SK-N-SH (cell line): ENCODE data around the gene HTRA3. TPM values are rescaled to one million over a fixed set of nuclear protein-coding genes. Genes with fewer than 3 reads are reported as not detected.

Experiments used
- CTCF ChIA-PET: fragments of 300-600, 350-600 bp; formaldehyde crosslinking; extraction: SDS; loops from one replicate; lab custom pipeline; 2021; lab: Yijun Ruan, JAX
- POLR2A ChIA-PET: fragments of 350-600 bp; sonication (Branson Sonifier 250); formaldehyde crosslinking; extraction: SDS; loops from one replicate; lab custom pipeline; 2020; ENCODE audit warnings: antibody characterized with exemption, inconsistent platforms; lab: Yijun Ruan, JAX
- DNase-seq: peaks from one replicate; pipeline ENCODE4 v3.0.0; 2012
- H2AFZ ChIP-seq: fragments of 200-600 bp; sonication (generic); 2 replicates; pipeline ENCODE4 v1.8.1; 2016; ENCODE audit warnings: antibody characterized with exemption, mild to moderate bottlenecking, low read depth
- H3F3A ChIP-seq: fragments of 200-600 bp; sonication (generic); replicated peaks from 2 replicates; pipeline ENCODE3; 2016; ENCODE audit warnings: antibody characterized with exemption, mild to moderate bottlenecking; ENCODE audit not compliant: insufficient read depth
- H3K27ac ChIP-seq, 2 experiments: fragments of 200-500 bp in 1 of 2; fragments of 200-600 bp in 1 of 2; sonication (Bioruptor generic) in 1 of 2; sonication (generic), shearing (Covaris generic) in 1 of 2; 2 replicates each; pipeline versions ENCODE4 v1.5.1 to v1.6.1; 2014 to 2016; ENCODE audit warnings: low read depth in 2 of 2, inconsistent platforms in 1 of 2, low read length in 1 of 2, mild to moderate bottlenecking in 1 of 2, mixed read lengths in 1 of 2
- H3K27me3 ChIP-seq: fragments of 200-600 bp; sonication (generic), shearing (Covaris generic); 2 replicates; pipeline ENCODE4 v1.6.1; 2016; ENCODE audit warnings: mixed run types; ENCODE audit not compliant: insufficient read depth
- H3K36me3 ChIP-seq, 2 experiments: fragments of 200-500 bp in 1 of 2; fragments of 200-600 bp in 1 of 2; sonication (Bioruptor generic) in 1 of 2; sonication (generic) in 1 of 2; replicated peaks in 1 of 2; 2 replicates each; pipeline versions ENCODE3 to v1.5.1; 2014 to 2016; ENCODE audit warnings: low read length in 1 of 2, mild to moderate bottlenecking in 1 of 2; ENCODE audit not compliant: insufficient read depth in 2 of 2, control insufficient read depth in 1 of 2
- H3K4me1 ChIP-seq, 2 experiments: fragments of 200-500 bp in 1 of 2; fragments of 200-600 bp in 1 of 2; sonication (Bioruptor generic) in 1 of 2; sonication (generic), shearing (Covaris generic) in 1 of 2; 2 replicates each; pipeline versions ENCODE4 v1.5.1 to v1.6.1; 2014 to 2016; ENCODE audit warnings: low read depth in 1 of 2, low read length in 1 of 2, mixed run types in 1 of 2; ENCODE audit not compliant: insufficient read depth in 2 of 2, control insufficient read depth in 1 of 2
- H3K4me2 ChIP-seq: fragments of 200-600 bp; sonication (generic), shearing (Covaris generic); 2 replicates; pipeline ENCODE4 v1.6.1; 2017; ENCODE audit warnings: mixed run types
- H3K4me3 ChIP-seq, 2 experiments: fragments of 200-500 bp in 1 of 2; fragments of 200-600 bp in 1 of 2; sonication (Bioruptor generic) in 1 of 2; sonication (generic), shearing (Covaris generic) in 1 of 2; 2 replicates each; pipeline versions ENCODE4 v1.5.1 to v1.8.1; 2014 to 2016; ENCODE audit warnings: low read depth in 2 of 2, inconsistent platforms in 1 of 2, low read length in 1 of 2, mild to moderate bottlenecking in 1 of 2, mixed read lengths in 1 of 2, moderate library complexity in 1 of 2
- H3K79me2 ChIP-seq: fragments of 200-600 bp; sonication (generic); 2 replicates; pipeline ENCODE4 v1.8.1; 2017; ENCODE audit warnings: mild to moderate bottlenecking; ENCODE audit not compliant: insufficient read depth
- H3K9ac ChIP-seq: fragments of 200-600 bp; sonication (generic); 2 replicates; pipeline ENCODE4 v1.6.1; 2017; ENCODE audit warnings: mixed run types
- H3K9me2 ChIP-seq: fragments of 200-600 bp; sonication (generic); 2 replicates; pipeline ENCODE4 v1.6.1; 2017; ENCODE audit warnings: mixed run types
- H3K9me3 ChIP-seq: fragments of 200-600 bp; sonication (generic); 2 replicates; pipeline ENCODE4 v1.6.1; 2017; ENCODE audit warnings: mixed run types, mild to moderate bottlenecking, moderate library complexity
- H4K20me1 ChIP-seq: fragments of 200-600 bp; sonication (generic); 2 replicates; pipeline ENCODE4 v1.6.1; 2017; ENCODE audit warnings: mild to moderate bottlenecking, mixed run types; ENCODE audit not compliant: insufficient read depth
- CHD2 ChIP-seq: fragments of 150-350 bp; IDR thresholded peaks from 2 replicates; pipeline ENCODE4 v1.6.1; 2018; ENCODE audit warnings: low read length; ENCODE audit not compliant: partially characterized antibody
- ELF1 ChIP-seq: IDR thresholded peaks from 2 replicates; pipeline ENCODE4 v1.4.0; 2012
- EP300 ChIP-seq, 2 experiments: IDR thresholded peaks; 2 replicates each; pipeline versions ENCODE4 v1.4.0 to v1.6.1; 2012; ENCODE audit warnings: borderline replicate concordance in 1 of 2, low read depth in 1 of 2, low read length in 1 of 2
- EZH2phosphoT487 ChIP-seq: fragments of 200-600 bp; sonication (generic); IDR thresholded peaks from 2 replicates; pipeline ENCODE4 v1.6.1; 2017; ENCODE audit warnings: low read depth, mixed run types, mild to moderate bottlenecking, antibody characterized with exemption, moderate library complexity, borderline replicate concordance
- FOXM1 ChIP-seq: IDR thresholded peaks from 2 replicates; pipeline ENCODE4 v1.4.0; 2012; ENCODE audit warnings: low read depth, mild to moderate bottlenecking
- GABPA ChIP-seq: IDR thresholded peaks from 2 replicates; pipeline ENCODE4 v1.4.0; 2012; ENCODE audit warnings: low read depth, mild to moderate bottlenecking
- GATA2 ChIP-seq: sonication (generic); formaldehyde crosslinking; IDR thresholded peaks from 2 replicates; pipeline ENCODE4 v1.5.0; 2020; ENCODE audit warnings: mild to moderate bottlenecking, missing genetic modification reagents
- JUND ChIP-seq: IDR thresholded peaks from 2 replicates; pipeline ENCODE4 v1.4.0; 2012
- MXI1 ChIP-seq: IDR thresholded peaks from 2 replicates; pipeline ENCODE4 v1.6.1; 2012; ENCODE audit warnings: mild to moderate bottlenecking, low read depth, low read length, improper control_type of control experiment
- NFIC ChIP-seq: IDR thresholded peaks from 2 replicates; pipeline ENCODE4 v1.4.0; 2012; ENCODE audit warnings: borderline replicate concordance
- NRF1 ChIP-seq: IDR thresholded peaks from 2 replicates; pipeline ENCODE4 v1.6.1; 2012; ENCODE audit warnings: low read depth, mild to moderate bottlenecking, low read length
- POLR2AphosphoS5 ChIP-seq: IDR thresholded peaks from 2 replicates; pipeline ENCODE4 v1.6.1; 2012; ENCODE audit warnings: low read depth, low read length
- RAD21 ChIP-seq: IDR thresholded peaks from 2 replicates; pipeline ENCODE4 v1.6.1; 2012; ENCODE audit warnings: mild to moderate bottlenecking, low read length
- RCOR1 ChIP-seq: fragments of 150-350 bp; IDR thresholded peaks from 2 replicates; pipeline ENCODE4 v1.6.1; 2017; ENCODE audit warnings: antibody characterized with exemption, low read length
- RXRA ChIP-seq: IDR thresholded peaks from 2 replicates; pipeline ENCODE4 v1.4.0; 2012; ENCODE audit warnings: low read depth, mild to moderate bottlenecking, borderline replicate concordance
- SIN3A ChIP-seq: IDR thresholded peaks from 2 replicates; pipeline ENCODE4 v1.6.1; 2012; ENCODE audit warnings: low read depth, mild to moderate bottlenecking, low read length, moderate library complexity, borderline replicate concordance
- SMC3 ChIP-seq: IDR thresholded peaks from 2 replicates; pipeline ENCODE4 v1.6.1; 2012; ENCODE audit warnings: low read depth, low read length, improper control_type of control experiment
- TCF12 ChIP-seq: IDR thresholded peaks from 2 replicates; pipeline ENCODE4 v1.4.0; 2012
- TEAD4 ChIP-seq: IDR thresholded peaks from 2 replicates; pipeline ENCODE4 v1.4.0; 2012; ENCODE audit warnings: mild to moderate bottlenecking, borderline replicate concordance; ENCODE audit not compliant: insufficient read depth
- YY1 ChIP-seq: IDR thresholded peaks from 2 replicates; pipeline ENCODE4 v1.4.0; 2012; ENCODE audit warnings: low read depth, mild to moderate bottlenecking
- WGBS: methylation state at CpG from one replicate; pipeline ENCODE4 v1.1.6; 2017; ENCODE audit warnings: low lambda C conversion rate; 5-methylcytosine and 5-hydroxymethylcytosine counted together
- polyA plus RNA-seq, 3 experiments: library from polyadenylated mRNA; depleted of rRNA; stranded (reverse); fragments of >200 nt; gene quantifications; 2 replicates each; pipeline ENCODE4 v1.2.3, GENCODE V29; 2012
- TF ChIP-seq, protein P1 (sequence below): IDR thresholded peaks from 2 replicates; pipeline ENCODE4; 2012
- TF ChIP-seq, protein P2 (sequence below): fragments of 200-600 bp; sonication (generic); IDR thresholded peaks from 2 replicates; pipeline ENCODE4 v1.6.1; 2017; ENCODE audit warnings: antibody characterized with exemption, mild to moderate bottlenecking, moderate library complexity

Gene HTRA3
- polyA plus RNA-seq, 1 of the 3 experiments (the other 2 are of a cell fraction): 0.05 TPM

DNA sequence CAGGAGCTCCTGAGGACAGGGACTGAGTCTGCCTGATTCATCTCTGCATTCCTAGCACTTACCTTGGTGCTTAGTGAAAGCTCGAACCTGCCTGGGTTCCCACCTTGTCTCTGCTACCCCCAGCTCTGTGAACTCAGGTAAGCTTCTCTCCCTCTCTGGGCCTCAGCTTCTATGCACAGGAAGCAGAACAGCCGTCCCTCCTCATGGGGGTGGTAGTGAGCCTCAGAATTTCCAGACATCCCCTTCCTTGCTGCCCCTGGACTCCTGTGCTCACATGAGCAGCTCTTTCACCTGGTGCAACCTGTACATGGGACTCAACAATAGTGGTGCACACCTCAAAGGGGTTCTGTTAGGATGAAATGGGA lies 50.8 kb downstream of the HTRA3 start:
- Histone ChIP-seq H3K36me3 (no peaks in the 10 kb centered on the region), H3K9ac (no peak overlapping the region), H3K4me1 (peaks cover 5 to 18% of the 10 kb centered on the region in 2 experiments; a peak in 2 of 4 replicates), H3F3A (no peaks in the 10 kb centered on the region), H3K27ac (no peak overlapping the region), H3K79me2 (no peaks in the 10 kb centered on the region), H3K27me3 (no peaks in the 10 kb centered on the region), H3K9me2 (no peaks in the 10 kb centered on the region), H3K4me3 (no peak overlapping the region), H3K4me2 (no peak overlapping the region), H2AFZ (no peak overlapping the region), H4K20me1 (no peaks in the 10 kb centered on the region), H3K9me3 (no peaks in the 10 kb centered on the region)
- CTCF ChIA-PET: interaction anchor here (0.6 to 1.3 kb wide), 3 partner anchors 11 to 79 kb away, joined by 3 to 5 read pairs (median 3); no protein-coding TSS in a partner anchor
- POLR2A ChIA-PET: no interaction called here
- 50% methylated on average over 2 of the region's 2 CpGs for WGBS
- no peak for DNase-seq
- TF ChIP-seq NRF1 (no peak), GABPA (no peak), GATA2 (CRISPR knock-in tag) (no peak), SMC3 (0 out of 2 replicates have a peak, but pooled peaks have one; percentile 14), FOXM1 (no peak), RAD21 (peak; percentile 19; the same call in 1 of the 2 replicates), CHD2 (no peak)
- TF ChIP-seq, protein P1, sequence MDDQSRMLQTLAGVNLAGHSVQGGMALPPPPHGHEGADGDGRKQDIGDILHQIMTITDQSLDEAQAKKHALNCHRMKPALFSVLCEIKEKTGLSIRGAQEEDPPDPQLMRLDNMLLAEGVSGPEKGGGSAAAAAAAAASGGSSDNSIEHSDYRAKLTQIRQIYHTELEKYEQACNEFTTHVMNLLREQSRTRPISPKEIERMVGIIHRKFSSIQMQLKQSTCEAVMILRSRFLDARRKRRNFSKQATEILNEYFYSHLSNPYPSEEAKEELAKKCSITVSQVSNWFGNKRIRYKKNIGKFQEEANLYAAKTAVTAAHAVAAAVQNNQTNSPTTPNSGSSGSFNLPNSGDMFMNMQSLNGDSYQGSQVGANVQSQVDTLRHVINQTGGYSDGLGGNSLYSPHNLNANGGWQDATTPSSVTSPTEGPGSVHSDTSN: no peak
- TF ChIP-seq, protein P2, sequence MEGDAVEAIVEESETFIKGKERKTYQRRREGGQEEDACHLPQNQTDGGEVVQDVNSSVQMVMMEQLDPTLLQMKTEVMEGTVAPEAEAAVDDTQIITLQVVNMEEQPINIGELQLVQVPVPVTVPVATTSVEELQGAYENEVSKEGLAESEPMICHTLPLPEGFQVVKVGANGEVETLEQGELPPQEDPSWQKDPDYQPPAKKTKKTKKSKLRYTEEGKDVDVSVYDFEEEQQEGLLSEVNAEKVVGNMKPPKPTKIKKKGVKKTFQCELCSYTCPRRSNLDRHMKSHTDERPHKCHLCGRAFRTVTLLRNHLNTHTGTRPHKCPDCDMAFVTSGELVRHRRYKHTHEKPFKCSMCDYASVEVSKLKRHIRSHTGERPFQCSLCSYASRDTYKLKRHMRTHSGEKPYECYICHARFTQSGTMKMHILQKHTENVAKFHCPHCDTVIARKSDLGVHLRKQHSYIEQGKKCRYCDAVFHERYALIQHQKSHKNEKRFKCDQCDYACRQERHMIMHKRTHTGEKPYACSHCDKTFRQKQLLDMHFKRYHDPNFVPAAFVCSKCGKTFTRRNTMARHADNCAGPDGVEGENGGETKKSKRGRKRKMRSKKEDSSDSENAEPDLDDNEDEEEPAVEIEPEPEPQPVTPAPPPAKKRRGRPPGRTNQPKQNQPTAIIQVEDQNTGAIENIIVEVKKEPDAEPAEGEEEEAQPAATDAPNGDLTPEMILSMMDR: peak; percentile 14

DNA sequence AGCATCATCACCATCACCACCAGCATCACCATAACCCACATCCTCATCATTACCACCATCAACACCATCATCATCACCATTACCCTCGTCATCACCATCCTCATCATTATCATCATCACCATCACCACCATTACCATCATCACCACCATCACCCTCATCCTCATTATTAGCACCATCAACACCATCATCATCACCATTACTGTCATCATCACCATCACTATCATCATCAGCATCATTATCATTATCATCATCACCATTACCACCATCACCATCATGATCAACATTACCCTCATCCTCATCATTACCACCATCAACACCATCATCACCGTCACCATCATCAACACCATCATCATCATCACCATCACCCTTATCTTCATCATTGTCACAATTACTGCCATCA lies 51.7 kb downstream of the HTRA3 start:
- 69% methylated on average over 2 of the region's 2 CpGs for WGBS
- H4K20me1 ChIP-seq: no peaks in the 10 kb centered on the region
- POLR2A ChIA-PET: no interaction called here
- H3K27ac ChIP-seq: no peak overlapping the region
- H3K36me3 ChIP-seq: no peaks in the 10 kb centered on the region
- no peaks in the 10 kb centered on the region for H3K27me3 ChIP-seq
- H3K4me3 ChIP-seq: no peak overlapping the region
- H2AFZ ChIP-seq: no peak overlapping the region
- H3F3A ChIP-seq: no peaks in the 10 kb centered on the region
- no peaks in the 10 kb centered on the region for H3K79me2 ChIP-seq
- H3K4me1 ChIP-seq: peaks cover 0 to 10% of the 10 kb centered on the region in 2 experiments; a peak in 1 of 4 replicates
- no peak for DNase-seq
- no peak overlapping the region for H3K4me2 ChIP-seq
- no peak overlapping the region for H3K9ac ChIP-seq
- CTCF ChIA-PET: no interaction called here
- no peaks in the 10 kb centered on the region for H3K9me2 ChIP-seq
- no peaks in the 10 kb centered on the region for H3K9me3 ChIP-seq
- TF ChIP-seq JUND (no peak), RCOR1 (no peak), TEAD4 (no peak), EZH2phosphoT487 (no peak), SMC3 (no peak), ELF1 (no peak), TCF12 (no peak), NRF1 (no peak), NFIC (no peak), MXI1 (no peak), RXRA (no peak), YY1 (no peak), EP300 (IDR thresholded peaks at IDR 0.05; ENCODE audit: borderline replicate concordance in 1 of 2, low read depth in 1 of 2, low read length in 1 of 2) (no peak), FOXM1 (no peak), GATA2 (CRISPR knock-in tag) (no peak), CHD2 (no peak), SIN3A (no peak), POLR2AphosphoS5 (no peak)
- TF ChIP-seq, protein P2: no peak
